SK-N-MC (cell line): ENCODE data around the gene SDC3.
"Not testable (repeated sequence)": the region's sequence is repeated elsewhere in the genome, so short reads cannot be mapped to it uniquely, and the experiment has no call there.

ENCODE experiments used
- DNase-seq: peaks from one replicate; pipeline ENCODE4 v3.0.0-alpha.2; 2011; ENCODE audit warnings: low read depth, low spot score
- H3K27ac ChIP-seq: fragments of 200-600 bp; sonication (generic); 2 replicates; pipeline ENCODE4 v1.5.1; 2016; ENCODE audit warnings: mixed run types
- H3K36me3 ChIP-seq: fragments of 200-600 bp; sonication (generic); 2 replicates; pipeline ENCODE4 v1.6.1; 2017; ENCODE audit warnings: antibody characterized with exemption, low read length, mixed read lengths; ENCODE audit not compliant: insufficient read depth
- H3K4me3 ChIP-seq: fragments of 200-600 bp; sonication (generic); 2 replicates; pipeline ENCODE4 v1.5.1; 2016
- H3K9ac ChIP-seq: fragments of 200-600 bp; sonication (generic); 2 replicates; pipeline ENCODE4 v1.8.0; 2017; ENCODE audit warnings: mixed run types, mixed read lengths; ENCODE audit not compliant: insufficient read length
- H3K9me3 ChIP-seq: fragments of 200-600 bp; sonication (generic); 2 replicates; pipeline ENCODE4 v1.6.1; 2017; ENCODE audit warnings: low read depth, mild to moderate bottlenecking, antibody characterized with exemption, low read length, moderate library complexity, mixed read lengths
- EZH2 ChIP-seq: fragments of 200-600 bp; sonication (generic); IDR thresholded peaks from one replicate; pipeline ENCODE4 v1.6.1; 2017; ENCODE audit warnings: antibody characterized with exemption
- FOXP2 ChIP-seq: optimal IDR thresholded peaks from 2 replicates; pipeline ENCODE3; 2011; ENCODE audit warnings: mild to moderate bottlenecking, moderate library complexity; ENCODE audit not compliant: insufficient read depth; ENCODE audit errors: extremely low read length, control extremely low read depth
- POLR2AphosphoS5 ChIP-seq: IDR thresholded peaks from 2 replicates; pipeline ENCODE4 v1.6.1; 2012; ENCODE audit warnings: mild to moderate bottlenecking, low read depth, low read length, borderline replicate concordance

SDC3 gene

GRCh38 chr1:30908696-30909364, at the start of gene SDC3:
Gene SDC3 (minus strand): TSS chr1:30908758. CDS start chr1:30908586, 172 bp downstream.
- DNase-seq = no peak
- peak within 1 kb of the TSS; percentile 62 for H3K4me3 ChIP-seq
- no peak within 1 kb of the TSS for H3K9ac ChIP-seq
- no peak within 1 kb of the TSS for H3K27ac ChIP-seq
- no peaks in the 10 kb centered on the region for H3K36me3 ChIP-seq
- no peak for TF ChIP-seq EZH2
- no peak for TF ChIP-seq POLR2AphosphoS5
- no peak for TF ChIP-seq FOXP2
- H3K9me3 ChIP-seq = no peaks in the 10 kb centered on the region

GRCh38 chr1:30957560-30958222, 49.1 kb upstream of the SDC3 start:
- DNase-seq = no peak
- H3K27ac ChIP-seq = no peak overlapping the region
- no peaks in the 10 kb centered on the region for H3K9me3 ChIP-seq
- TF ChIP-seq FOXP2 = no peak
- no peak for TF ChIP-seq POLR2AphosphoS5
- no peak for TF ChIP-seq EZH2
- H3K36me3 ChIP-seq = peaks cover 97% of the 10 kb centered on the region
- H3K4me3 ChIP-seq = no peak overlapping the region
- no peak overlapping the region for H3K9ac ChIP-seq

- H3K4me3 ChIP-seq = no peak overlapping the region
- peaks cover 97% of the 10 kb centered on the region for H3K36me3 ChIP-seq
- no peak overlapping the region for H3K9ac ChIP-seq
- H3K27ac ChIP-seq = no peak overlapping the region
- TF ChIP-seq EZH2 (no peak), POLR2AphosphoS5 (no peak), FOXP2 (no peak)
- H3K9me3 ChIP-seq = no peaks in the 10 kb centered on the region
- DNase-seq = no peak
These were observed 47.0 kb upstream of the SDC3 start for GRCh38 chr1:30955448-30956015.

- no peaks in the 10 kb centered on the region for H3K9me3 ChIP-seq
- peaks cover 93% of the 10 kb centered on the region for H3K36me3 ChIP-seq
- DNase-seq = no peak
- TF ChIP-seq POLR2AphosphoS5 = no peak
- no peak for TF ChIP-seq EZH2
- TF ChIP-seq FOXP2 = no peak
- H3K9ac ChIP-seq = no peak overlapping the region
- H3K4me3 ChIP-seq = no peak overlapping the region
- no peak overlapping the region for H3K27ac ChIP-seq
These were observed 45.1 kb upstream of the SDC3 start for GRCh38 chr1:30953685-30954084.

GRCh38 chr1:30952098-30952497, 43.5 kb upstream of the SDC3 start:
- no peak overlapping the region for H3K9ac ChIP-seq
- no peak overlapping the region for H3K27ac ChIP-seq
- DNase-seq = no peak
- TF ChIP-seq POLR2AphosphoS5 (no peak), FOXP2 (no peak), EZH2 (no peak)
- peaks cover 93% of the 10 kb centered on the region for H3K36me3 ChIP-seq
- no peak overlapping the region for H3K4me3 ChIP-seq
- no peaks in the 10 kb centered on the region for H3K9me3 ChIP-seq

- Histone ChIP-seq H3K36me3 (peaks cover 91% of the 10 kb centered on the region), H3K9ac (no peak overlapping the region), H3K9me3 (no peaks in the 10 kb centered on the region), H3K4me3 (no peak overlapping the region), H3K27ac (no peak overlapping the region)
- no peak for TF ChIP-seq FOXP2
- TF ChIP-seq POLR2AphosphoS5 = no peak
- TF ChIP-seq EZH2 = no peak
- no peak for DNase-seq
These were observed 42.1 kb upstream of the SDC3 start for GRCh38 chr1:30950700-30951099.

- H3K4me3 ChIP-seq = no peak overlapping the region
- no peak overlapping the region for H3K9ac ChIP-seq
- H3K36me3 ChIP-seq = peaks cover 91% of the 10 kb centered on the region
- TF ChIP-seq EZH2 = no peak
- no peaks in the 10 kb centered on the region for H3K9me3 ChIP-seq
- no peak for DNase-seq
- H3K27ac ChIP-seq = no peak overlapping the region
These were observed 41.5 kb upstream of the SDC3 start for GRCh38 chr1:30950053-30950452.

GRCh38 chr1:30949487-30949838, 40.9 kb upstream of the SDC3 start:
- not testable (repeated sequence) for H3K9ac ChIP-seq, DNase-seq, H3K27ac ChIP-seq, H3K9me3 ChIP-seq, H3K4me3 ChIP-seq
- H3K36me3 ChIP-seq = peaks cover 91% of the 10 kb centered on the region

- H3K4me3 ChIP-seq, H3K9ac ChIP-seq, DNase-seq, H3K27ac ChIP-seq, H3K9me3 ChIP-seq: not testable (repeated sequence)
- H3K36me3 ChIP-seq = peaks cover 91% of the 10 kb centered on the region
These were observed 40.4 kb upstream of the SDC3 start for GRCh38 chr1:30948813-30949486.
